AG09309 (cell line): ENCODE data around the gene ATG7.

Source experiments
- DNase-seq: peaks from one replicate; pipeline ENCODE4 v3.0.0-alpha.2; 2010; ENCODE audit warnings: low read depth
- H3K4me3 ChIP-seq: 2 replicates; pipeline ENCODE4 v1.5.1; 2011; ENCODE audit warnings: mild to moderate bottlenecking, low read depth, low read length, moderate library complexity; ENCODE audit not compliant: control insufficient read depth
- CTCF ChIP-seq: IDR thresholded peaks from 2 replicates; pipeline ENCODE4 v1.5.1; 2011; ENCODE audit warnings: mild to moderate bottlenecking, low read depth, low read length, inconsistent platforms; ENCODE audit not compliant: insufficient read depth, control insufficient read depth; ENCODE audit errors: missing control alignments

ATG7 gene

DNA sequence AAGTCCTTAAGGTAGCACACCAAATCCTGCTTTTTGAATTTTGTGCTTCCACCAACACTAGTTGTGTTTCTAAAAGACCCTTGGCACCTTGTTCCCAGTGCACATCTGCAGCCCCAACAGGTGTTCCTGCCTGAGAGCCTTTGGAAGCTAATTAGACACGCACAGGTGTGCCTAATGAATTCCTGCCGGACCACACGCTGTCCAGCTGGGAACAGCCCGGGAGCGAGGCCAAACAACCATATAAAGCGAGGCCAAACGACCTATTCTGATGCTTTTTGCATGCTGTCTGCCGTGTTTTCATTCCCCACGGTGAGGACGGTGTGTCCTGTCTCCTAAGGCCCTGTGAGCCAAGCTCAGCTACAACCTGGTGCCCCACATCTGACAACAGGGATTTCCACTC, 99.5 kb downstream of the ATG7 start:
- DNase-seq, result no peak
- no peak for TF ChIP-seq CTCF
- no peak overlapping the region for H3K4me3 ChIP-seq

DNA sequence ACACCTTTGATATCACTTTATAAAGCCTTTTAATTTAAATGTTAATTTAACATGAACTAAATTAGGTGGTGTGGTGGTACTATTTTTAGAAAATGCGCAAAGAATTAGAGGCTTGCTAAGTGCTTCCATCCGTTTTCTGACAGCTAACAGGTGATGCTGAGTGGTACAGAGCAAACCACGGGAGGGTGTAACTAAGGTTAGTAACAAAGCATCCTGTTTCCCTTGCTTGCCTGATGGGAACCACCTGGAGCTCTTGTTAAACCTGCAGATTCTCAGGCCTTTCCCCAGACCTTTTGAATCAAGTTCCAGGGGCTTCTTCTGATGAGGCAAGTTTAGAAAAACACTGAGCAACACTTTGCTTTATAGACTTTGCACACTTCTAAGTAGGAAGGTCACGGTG, 101.0 kb downstream of the ATG7 start:
- no peak overlapping the region for H3K4me3 ChIP-seq
- no peak for TF ChIP-seq CTCF
- DNase-seq, result no peak

- DNase-seq, result no peak
- H3K4me3 ChIP-seq, result no peak overlapping the region
- TF ChIP-seq CTCF, result no peak
Observed at GRCh38 chr3:11373654-11374053, 101.5 kb downstream of the ATG7 start.

- no peak overlapping the region for H3K4me3 ChIP-seq
- DNase-seq, result no peak
- no peak for TF ChIP-seq CTCF
Observed at GRCh38 chr3:11375333-11376088, 103.3 kb downstream of the ATG7 start.

DNA sequence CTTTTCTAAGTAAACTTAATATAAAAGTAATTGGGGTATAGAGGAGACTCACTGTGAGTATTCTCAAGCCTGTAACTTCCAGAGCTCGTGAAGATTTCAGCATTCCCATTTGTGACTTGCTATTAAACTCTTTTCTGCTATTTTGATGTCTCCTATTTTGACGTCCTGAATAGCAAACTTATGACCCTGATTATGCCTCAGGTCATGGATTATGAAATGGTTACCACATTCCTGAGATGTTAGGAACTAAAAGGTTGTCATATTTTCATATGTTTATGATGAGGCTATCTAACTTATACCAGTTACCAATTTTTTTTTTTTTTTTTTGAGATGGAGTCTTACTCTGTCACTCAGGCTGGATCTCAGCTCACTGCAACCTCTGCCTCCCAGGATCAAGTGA, 105.5 kb downstream of the ATG7 start:
- TF ChIP-seq CTCF, result no peak
- no peak overlapping the region for H3K4me3 ChIP-seq
- DNase-seq, result no peak

- TF ChIP-seq CTCF, result peak; percentile 27
- H3K4me3 ChIP-seq, result no peak overlapping the region
- DNase-seq, result no peak
Observed at GRCh38 chr3:11379238-11379823, 107.1 kb downstream of the ATG7 start.
